NB4 (cell line): ENCODE data around the gene SQOR.

Experiments
- MAX ChIP-seq: IDR thresholded peaks from 2 replicates; pipeline ENCODE4 v1.6.1; 2011; ENCODE audit warnings: low read depth, low read length
- MYC ChIP-seq: IDR thresholded peaks from 2 replicates; pipeline ENCODE4 v1.6.1; 2011; ENCODE audit warnings: low read depth, low read length
- POLR2A ChIP-seq: IDR thresholded peaks from 2 replicates; pipeline ENCODE4 v1.6.1; 2011; ENCODE audit warnings: mild to moderate bottlenecking; ENCODE audit not compliant: insufficient read length; ENCODE audit errors: extremely low read depth
- TF ChIP-seq, protein P1 (sequence below): IDR thresholded peaks from one replicate; pipeline ENCODE4 v1.5.1; 2012; ENCODE audit warnings: low read depth, low read length

DNA sequence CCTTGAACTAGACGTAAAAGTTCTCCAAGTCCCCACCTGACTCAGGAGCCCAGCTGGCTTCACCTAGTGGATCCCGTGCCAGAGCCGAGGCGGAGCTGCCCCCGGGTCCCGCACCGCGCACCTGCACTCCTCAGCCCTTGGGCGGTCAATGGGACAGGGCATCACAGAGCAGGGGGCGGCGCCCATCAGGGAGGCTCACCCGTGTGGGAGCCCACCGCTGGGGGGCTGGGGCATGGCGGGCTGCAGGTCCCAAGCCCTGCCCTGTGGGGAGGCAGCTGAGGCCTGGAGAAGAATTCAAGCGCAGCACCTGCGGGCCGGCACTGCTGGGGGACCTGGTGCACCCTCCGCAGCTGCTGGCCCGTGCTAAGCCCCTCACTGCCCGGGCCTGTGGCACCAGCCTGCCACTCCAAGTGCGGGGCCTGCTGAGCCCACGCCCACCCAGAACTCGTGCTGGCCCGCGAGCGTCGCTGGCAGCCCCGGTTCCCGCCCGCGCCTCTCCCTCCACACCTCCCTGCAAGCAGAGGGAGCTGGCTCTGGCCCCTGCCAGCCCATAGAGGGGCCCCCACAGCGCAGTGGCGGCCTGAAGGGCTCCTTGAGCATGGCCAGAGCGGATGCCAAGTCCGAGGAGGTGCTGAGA lies 16.2 kb downstream of the SQOR start:
- TF ChIP-seq, protein P1, sequence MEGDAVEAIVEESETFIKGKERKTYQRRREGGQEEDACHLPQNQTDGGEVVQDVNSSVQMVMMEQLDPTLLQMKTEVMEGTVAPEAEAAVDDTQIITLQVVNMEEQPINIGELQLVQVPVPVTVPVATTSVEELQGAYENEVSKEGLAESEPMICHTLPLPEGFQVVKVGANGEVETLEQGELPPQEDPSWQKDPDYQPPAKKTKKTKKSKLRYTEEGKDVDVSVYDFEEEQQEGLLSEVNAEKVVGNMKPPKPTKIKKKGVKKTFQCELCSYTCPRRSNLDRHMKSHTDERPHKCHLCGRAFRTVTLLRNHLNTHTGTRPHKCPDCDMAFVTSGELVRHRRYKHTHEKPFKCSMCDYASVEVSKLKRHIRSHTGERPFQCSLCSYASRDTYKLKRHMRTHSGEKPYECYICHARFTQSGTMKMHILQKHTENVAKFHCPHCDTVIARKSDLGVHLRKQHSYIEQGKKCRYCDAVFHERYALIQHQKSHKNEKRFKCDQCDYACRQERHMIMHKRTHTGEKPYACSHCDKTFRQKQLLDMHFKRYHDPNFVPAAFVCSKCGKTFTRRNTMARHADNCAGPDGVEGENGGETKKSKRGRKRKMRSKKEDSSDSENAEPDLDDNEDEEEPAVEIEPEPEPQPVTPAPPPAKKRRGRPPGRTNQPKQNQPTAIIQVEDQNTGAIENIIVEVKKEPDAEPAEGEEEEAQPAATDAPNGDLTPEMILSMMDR, result no peak
- TF ChIP-seq POLR2A (no peak), MAX (no peak), MYC (no peak)
